T-helper 1 cell treated with Interleukin-12 subunit alpha and Interleukin-12 subunit beta and Interleukin-4 antibody, amounts not matched to agents 30 μg/mL and 1 μg/mL, for 36 hours (primary cell): ENCODE measurements around the gene GET3.
A peak's percentile ranks its signal among the peaks of the same experiment; 100 is the strongest.
"Not testable (repeated sequence)": the region's sequence is repeated elsewhere in the genome, so short reads cannot be mapped to it uniquely, and the experiment has no call there.

Experiments used
- H3K27ac Mint-ChIP-seq: one replicate; pipeline ENCODE4 v1.8.0; 2021; ENCODE audit warnings: mild to moderate bottlenecking, mixed read lengths
- H3K27me3 Mint-ChIP-seq: one replicate; pipeline ENCODE4 v1.8.0; 2021; ENCODE audit warnings: low read depth, mixed read lengths
- H3K36me3 Mint-ChIP-seq: one replicate; pipeline ENCODE4 v1.8.0; 2021; ENCODE audit warnings: low read depth, mixed read lengths
- H3K4me1 Mint-ChIP-seq: one replicate; pipeline ENCODE4 v1.8.0; 2021; ENCODE audit warnings: low read depth, mixed read lengths
- H3K4me3 Mint-ChIP-seq: one replicate; pipeline ENCODE4 v1.8.0; 2021; ENCODE audit warnings: mild to moderate bottlenecking, moderate library complexity, mixed read lengths
- H3K9me3 Mint-ChIP-seq: one replicate; pipeline ENCODE4 v1.8.0; 2021; ENCODE audit warnings: mixed read lengths

Gene GET3

DNA sequence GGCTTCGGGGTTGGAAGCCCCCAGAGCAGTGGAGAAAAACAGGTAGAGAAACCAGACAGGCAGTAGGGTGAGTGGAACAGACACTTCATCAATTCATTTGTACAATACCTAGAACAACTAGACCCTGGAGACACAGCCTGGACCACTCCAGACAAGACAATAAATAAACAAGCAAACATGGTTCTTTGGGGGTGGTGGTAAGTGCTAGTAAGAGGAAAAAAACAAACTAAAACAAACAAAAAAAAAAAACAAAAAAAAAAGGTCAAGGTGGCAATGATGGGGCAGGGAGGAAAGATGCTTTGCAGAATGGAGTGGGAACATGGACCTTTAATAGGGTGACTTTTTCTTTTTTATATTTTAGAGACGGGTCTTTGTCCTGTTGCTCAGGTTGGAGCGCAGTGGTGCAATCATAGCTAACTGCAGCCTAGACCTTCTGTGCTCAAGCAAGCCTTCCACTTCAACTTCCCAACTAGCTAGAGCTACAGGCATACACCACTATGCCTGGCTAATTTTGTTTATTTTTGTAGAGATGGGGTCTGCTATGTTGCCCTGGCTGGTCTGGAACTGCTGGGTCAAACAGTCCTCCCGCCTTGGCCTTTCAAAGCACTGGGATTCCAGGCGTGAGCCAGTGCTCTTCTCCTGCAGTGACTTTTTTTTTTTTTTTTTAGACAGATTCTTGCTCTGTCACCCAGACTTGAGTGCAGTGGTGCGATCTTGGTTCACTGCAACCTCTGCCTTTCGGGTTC lies 57.1 kb downstream of the GET3 start:
- Mint-ChIP-seq H3K9me3 (no peaks in the 10 kb centered on the region), H3K27ac (peak overlapping the region; percentile 97), H3K4me3 (peak overlapping the region; percentile 82), H3K27me3 (no peaks in the 10 kb centered on the region), H3K36me3 (peaks cover 11% of the 10 kb centered on the region), H3K4me1 (peaks cover 30% of the 10 kb centered on the region)

DNA sequence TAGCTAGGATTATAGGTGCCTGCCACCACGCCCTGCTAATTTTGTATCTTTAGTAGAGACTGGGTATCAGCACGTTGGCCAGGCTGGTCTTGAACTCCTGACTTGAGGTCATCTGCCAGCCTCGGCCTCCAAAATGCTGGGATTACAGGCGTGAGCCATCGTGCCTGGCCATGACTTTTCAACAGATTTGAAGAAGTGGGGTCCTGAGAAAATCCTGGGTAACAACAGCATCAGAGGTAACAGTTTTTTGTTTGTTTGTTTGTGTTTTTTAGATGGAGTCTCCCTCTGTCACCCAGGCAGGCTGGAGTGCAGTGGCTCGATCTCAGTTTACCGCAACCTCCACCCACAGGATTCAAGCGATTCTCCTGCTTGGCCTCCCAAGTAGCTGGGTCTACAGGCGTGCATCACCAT lies 57.7 kb downstream of the GET3 start:
- Mint-ChIP-seq H3K27ac (peak overlapping the region; percentile 97), H3K36me3 (peaks cover 11% of the 10 kb centered on the region), H3K4me1 (peaks cover 34% of the 10 kb centered on the region), H3K4me3 (peak overlapping the region; percentile 82), H3K9me3 (no peaks in the 10 kb centered on the region), H3K27me3 (no peaks in the 10 kb centered on the region)

DNA sequence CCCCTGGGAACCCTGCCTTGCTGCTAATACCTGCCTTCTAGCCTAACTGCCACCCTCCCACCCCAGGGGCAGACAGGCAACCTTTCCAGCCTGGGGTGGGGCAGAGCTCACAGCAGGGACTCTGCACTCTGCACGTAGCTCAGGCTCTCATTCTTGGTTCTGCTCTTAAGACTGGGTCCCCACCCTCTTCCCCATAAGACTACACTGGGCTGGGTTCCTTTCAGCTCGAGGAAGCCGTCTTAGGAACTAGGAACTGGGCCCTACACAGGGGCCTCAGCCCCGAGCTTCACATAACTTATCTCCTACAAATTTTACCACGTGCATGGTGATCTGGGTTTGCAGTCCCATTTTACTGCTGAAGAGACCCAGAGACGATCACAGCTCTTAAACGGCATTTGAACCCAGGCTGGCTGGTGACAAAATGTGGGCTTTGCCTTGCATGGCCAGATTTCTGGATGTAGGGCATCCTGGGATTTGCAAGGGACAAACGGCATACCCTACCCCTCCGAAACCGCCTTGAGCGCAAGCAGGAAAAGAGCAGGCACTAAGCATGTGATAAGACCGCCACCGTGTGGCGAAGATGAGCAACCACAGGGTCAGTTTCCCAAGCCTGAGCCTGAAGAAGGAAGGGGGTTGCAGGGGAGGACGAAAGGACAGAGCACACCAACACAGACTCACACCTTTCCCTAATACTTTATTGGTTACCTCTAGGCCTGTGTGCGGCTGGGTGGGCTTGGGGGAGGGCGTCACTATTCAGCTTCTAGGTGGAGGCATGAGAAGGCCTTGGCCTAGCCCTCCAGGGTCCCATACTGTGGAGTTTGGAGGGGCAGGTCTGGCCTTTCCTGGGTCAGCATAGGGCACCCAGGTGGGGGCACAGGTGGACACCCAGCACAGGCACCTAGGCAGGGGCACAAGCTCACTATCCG lies 59.1 kb downstream of the GET3 start:
- Mint-ChIP-seq H3K27me3 (no peaks in the 10 kb centered on the region), H3K36me3 (peaks cover 14% of the 10 kb centered on the region), H3K4me1 (peaks cover 31% of the 10 kb centered on the region), H3K9me3 (no peaks in the 10 kb centered on the region), H3K27ac (peak overlapping the region; percentile 85), H3K4me3 (peak overlapping the region; percentile 69)

DNA sequence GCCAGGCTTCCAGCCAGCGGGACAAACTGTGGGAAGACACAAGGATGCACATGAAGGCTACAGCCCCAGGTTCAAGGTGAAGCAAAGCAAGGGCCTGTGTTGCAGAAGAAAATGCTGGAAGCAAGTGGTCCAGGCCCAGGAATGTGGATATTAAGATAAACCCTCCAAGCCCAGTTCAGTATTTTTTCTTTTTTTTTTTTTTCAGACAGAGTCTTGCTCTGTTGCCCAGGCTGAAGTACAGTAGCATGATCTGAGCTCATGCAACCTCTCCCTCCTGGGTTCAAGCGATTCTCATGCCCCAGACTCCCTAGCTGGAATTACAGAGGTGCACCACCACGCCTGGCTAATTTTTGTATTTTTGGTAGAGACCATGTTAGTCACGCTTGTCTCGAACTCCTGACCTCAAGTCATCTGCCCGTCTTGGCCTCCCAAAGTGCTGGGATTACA lies 59.9 kb downstream of the GET3 start:
- H3K9me3 Mint-ChIP-seq = no peaks in the 10 kb centered on the region
- H3K4me3 Mint-ChIP-seq = no peak overlapping the region
- peaks cover 33% of the 10 kb centered on the region for H3K4me1 Mint-ChIP-seq
- no peaks in the 10 kb centered on the region for H3K27me3 Mint-ChIP-seq
- H3K27ac Mint-ChIP-seq = peak overlapping the region; percentile 15
- peaks cover 15% of the 10 kb centered on the region for H3K36me3 Mint-ChIP-seq

DNA sequence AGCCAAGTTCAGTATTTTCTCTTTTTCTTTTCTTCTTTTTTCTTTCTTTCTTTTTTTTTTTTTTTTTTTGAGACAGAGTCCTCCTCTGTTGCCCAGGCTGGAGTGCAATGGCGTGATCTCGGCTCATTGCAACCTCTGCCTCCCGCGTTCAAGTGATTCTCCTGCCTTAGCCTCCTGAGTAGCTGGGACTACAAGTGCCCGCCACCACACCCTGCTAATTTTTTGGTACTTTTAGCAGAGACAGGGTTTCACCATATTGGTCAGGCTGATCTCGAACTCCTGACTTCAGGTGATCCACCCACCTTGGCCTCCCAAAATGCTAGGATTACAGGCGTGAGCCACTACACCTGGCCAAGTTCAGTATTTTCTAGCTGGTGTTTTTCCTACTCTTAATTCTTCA lies 60.3 kb downstream of the GET3 start:
- H3K27me3 Mint-ChIP-seq, H3K27ac Mint-ChIP-seq, H3K4me3 Mint-ChIP-seq, H3K9me3 Mint-ChIP-seq: not testable (repeated sequence)
- H3K4me1 Mint-ChIP-seq = peaks cover 37% of the 10 kb centered on the region
- H3K36me3 Mint-ChIP-seq = peaks cover 18% of the 10 kb centered on the region
